ENCODE measurements around the gene POLR2L. TPM values are rescaled to one million over a fixed set of nuclear protein-coding genes. Genes with fewer than 3 reads are reported as not detected.

The POLR2L gene
- total RNA-seq, 1 donor from 2014 or later, result 213 TPM

DNA sequence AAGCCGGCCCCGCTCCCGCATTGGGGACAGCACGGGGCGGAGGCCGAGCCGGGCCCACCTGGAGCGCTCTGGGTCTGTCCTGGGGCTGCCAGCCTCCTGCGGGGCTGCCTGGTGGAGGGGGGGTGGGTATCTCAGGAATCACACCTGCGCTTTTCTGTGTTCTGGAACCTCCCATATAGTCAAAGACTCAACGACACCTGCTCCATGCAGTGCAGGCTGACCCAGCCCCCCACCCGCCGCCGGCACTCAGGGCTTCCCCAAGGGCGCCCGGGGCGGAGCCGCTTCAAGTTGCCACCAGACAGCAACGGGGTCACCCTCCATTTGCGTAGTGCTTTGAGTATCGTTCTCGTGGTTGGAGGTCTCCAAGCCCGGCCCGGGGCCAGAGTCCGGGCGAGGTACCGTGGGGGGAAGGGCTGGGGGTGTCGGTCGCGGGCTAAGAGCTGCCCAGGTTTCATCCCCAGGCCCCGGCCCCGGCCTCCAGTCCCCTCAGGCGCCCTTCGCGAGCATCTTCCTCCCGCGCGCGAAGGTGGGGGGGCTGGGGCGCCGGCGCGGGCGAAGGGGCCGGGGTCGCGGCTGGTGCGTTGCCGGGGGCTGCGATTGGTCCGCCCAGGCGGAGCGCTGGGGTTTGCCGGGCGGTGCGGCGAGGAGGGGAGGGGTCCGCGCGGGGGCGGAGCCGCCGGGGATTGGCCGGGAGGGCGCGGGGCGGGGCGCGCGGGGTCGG lies 6.9 kb upstream of the POLR2L start:
- TF ChIP-seq, protein P1, sequence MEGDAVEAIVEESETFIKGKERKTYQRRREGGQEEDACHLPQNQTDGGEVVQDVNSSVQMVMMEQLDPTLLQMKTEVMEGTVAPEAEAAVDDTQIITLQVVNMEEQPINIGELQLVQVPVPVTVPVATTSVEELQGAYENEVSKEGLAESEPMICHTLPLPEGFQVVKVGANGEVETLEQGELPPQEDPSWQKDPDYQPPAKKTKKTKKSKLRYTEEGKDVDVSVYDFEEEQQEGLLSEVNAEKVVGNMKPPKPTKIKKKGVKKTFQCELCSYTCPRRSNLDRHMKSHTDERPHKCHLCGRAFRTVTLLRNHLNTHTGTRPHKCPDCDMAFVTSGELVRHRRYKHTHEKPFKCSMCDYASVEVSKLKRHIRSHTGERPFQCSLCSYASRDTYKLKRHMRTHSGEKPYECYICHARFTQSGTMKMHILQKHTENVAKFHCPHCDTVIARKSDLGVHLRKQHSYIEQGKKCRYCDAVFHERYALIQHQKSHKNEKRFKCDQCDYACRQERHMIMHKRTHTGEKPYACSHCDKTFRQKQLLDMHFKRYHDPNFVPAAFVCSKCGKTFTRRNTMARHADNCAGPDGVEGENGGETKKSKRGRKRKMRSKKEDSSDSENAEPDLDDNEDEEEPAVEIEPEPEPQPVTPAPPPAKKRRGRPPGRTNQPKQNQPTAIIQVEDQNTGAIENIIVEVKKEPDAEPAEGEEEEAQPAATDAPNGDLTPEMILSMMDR (conservative IDR thresholded peaks at IDR 0.05; ENCODE audit: low read depth, low read length), result no peak
- DNase-seq (ENCODE audit: low read depth), result no peak
- H3K4me3 ChIP-seq (ENCODE audit: low read depth, low read length), result peak overlapping the region; percentile 23

DNA sequence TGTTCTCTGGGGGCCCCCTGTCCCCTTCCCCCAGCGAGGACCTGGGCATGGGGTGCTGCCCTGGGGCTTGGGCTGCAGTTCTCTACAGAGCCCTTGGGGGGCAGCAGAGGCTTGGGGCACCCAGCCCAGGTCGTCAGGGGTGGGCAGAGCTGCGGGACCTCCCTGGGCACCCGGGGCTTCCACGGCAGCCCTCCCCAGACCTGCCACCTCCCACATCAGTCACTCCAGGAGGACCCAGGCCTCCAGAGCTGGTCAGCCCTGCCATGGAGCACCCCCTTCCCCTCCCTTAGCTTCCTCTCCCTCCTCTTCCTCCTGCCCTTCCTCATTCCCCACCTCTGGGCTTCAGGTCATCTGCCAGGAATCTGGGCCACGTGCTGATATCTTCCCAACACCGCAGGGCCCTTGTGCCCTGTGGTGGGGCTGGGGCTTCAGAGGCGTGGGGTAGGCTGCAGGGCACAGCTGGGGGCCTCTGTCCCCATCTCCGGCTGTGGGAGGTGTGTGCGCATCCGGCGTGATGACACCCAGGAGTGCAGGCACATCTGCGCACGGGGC lies 6.1 kb upstream of the POLR2L start:
- no peak overlapping the region for H3K4me3 ChIP-seq (ENCODE audit: low read depth, low read length)
- TF ChIP-seq, protein P1 (conservative IDR thresholded peaks at IDR 0.05; ENCODE audit: low read depth, low read length), result peak; percentile 81
- no peak for DNase-seq (ENCODE audit: low read depth)

DNA sequence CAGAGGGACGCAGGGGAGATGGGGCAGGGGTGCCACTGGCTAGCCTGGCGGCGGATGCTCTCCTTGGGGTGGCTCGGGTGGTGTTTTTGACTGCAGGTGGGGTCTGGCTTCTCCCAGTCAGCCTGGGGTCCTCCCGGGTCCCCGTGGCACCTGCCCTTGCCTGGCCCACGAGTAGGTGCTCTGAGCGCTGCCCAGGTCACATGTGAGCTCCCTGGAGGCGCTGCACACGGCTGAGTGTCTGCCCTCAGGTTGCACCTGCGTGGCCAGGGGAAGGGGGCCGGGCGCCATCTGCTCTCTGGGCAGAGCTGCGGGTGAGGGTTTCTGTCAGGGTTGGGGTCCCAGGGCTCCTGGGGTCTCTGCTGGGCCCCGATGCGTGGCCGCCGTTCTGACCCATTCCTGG lies 5.5 kb upstream of the POLR2L start:
- TF ChIP-seq, protein P1 (conservative IDR thresholded peaks at IDR 0.05; ENCODE audit: low read depth, low read length), result no peak
- no peak for DNase-seq (ENCODE audit: low read depth)
- no peak overlapping the region for H3K4me3 ChIP-seq (ENCODE audit: low read depth, low read length)

DNA sequence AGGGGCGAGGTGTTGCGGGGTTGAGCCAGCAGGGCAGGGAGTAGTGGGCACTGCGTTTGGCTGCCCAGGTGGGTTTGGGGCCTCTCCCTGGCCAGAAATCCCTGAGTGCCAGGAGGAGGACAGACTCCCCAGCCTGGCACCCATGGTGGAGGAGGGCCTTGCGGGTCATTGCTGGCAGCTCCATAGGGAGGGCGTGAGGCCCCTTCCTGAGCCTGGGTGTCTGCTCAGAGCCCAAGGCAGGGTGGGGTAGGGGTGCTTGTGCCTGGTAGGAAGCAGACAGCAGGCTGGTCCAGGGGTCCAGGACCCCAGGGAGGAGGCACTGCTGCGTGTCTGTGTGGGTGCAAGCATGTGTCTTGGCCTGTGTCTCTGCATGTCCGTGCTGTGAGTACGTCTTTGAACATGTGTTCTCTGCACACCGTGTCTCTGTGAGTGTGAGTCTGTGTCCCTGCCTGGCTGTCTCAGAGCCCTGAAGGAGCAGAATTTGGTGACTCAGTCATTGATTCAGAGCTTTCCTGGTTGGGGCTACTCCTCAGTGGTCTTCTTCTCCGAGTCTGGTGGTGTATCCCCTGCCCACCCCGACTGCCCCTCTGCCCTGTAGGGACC lies 4.3 kb upstream of the POLR2L start:
- no peak for DNase-seq (ENCODE audit: low read depth)
- no peak overlapping the region for H3K4me3 ChIP-seq (ENCODE audit: low read depth, low read length)
- TF ChIP-seq, protein P1 (conservative IDR thresholded peaks at IDR 0.05; ENCODE audit: low read depth, low read length), result no peak

DNA sequence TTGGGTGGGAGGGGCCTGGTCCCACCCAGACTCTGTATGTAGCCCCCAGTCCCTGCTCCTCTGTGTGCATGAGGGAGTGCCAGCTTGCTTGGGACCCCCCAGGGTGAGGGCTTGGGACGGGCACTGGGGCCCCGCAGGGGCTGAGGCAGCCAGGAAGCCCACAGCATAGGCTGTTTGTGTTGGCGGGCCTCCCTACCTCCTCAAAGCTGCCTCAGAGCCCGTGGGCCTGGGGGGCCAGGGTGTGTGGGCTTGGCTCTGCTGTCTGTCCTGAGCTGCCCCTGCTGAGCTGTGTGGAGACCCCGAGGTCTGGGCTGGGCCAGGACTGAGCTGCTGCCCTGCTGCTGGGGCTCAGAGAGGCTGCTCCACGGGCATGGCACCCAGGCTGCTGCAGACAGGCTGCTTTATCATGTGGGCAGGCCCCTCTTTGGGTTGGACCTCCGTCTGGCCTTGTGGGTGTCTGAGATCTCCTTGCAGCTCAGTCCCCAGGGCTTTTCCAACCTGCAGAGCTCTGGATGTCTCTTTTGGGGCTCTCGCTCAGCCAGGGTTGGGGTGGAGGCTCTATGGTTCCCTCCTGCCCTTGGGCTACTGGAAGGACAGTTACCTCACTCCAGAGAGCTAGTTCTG lies 3.7 kb upstream of the POLR2L start:
- TF ChIP-seq, protein P1 (conservative IDR thresholded peaks at IDR 0.05; ENCODE audit: low read depth, low read length), result no peak
- no peak overlapping the region for H3K4me3 ChIP-seq (ENCODE audit: low read depth, low read length)
- DNase-seq (ENCODE audit: low read depth), result no peak

DNA sequence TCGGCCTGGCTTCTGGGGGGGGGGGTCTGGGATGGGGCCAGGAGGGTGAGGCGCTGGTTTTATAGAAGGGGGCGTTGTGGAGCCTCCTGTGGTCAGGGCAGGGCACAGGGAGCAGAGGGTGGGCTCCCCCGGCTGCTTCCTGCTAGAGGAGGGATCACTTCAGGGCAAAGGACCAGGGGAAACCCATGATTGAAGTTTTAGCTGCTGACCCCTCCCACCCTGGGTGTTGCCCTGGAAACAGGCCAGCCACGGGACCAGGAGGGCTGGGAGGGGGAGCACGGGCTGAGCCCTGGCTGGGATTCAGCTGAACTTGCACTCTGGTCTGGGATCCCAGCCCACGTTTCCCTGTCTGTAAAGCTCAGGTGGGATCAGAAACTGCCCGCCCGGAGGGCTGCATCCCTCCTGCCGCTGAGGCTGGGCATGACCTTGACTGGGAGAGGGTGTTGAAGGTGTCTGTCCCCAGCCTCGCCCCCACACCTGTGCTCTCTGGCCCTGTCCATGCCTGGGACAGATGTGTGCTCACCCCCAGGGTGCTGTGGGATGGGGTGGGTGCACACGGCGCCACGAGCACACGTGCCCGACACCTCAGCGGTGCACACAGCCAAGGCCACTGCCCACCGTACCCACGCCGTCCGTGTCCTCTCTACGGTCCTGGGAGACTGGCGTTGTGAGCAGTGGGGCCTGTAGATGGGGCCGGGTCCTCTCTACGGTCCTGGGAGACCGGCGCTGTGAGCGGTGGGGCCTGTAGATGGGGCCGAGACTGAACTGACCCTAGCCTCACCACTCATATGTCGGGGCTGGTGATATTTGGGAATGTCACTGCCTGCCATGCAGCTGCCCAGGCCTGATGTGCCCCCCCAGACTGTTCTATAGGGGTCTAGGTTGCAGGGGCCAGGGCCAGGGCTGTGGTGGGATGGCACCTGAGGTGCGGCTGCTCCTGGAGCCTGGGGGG lies 2.6 kb upstream of the POLR2L start:
- H3K4me3 ChIP-seq (ENCODE audit: low read depth, low read length), result peak overlapping the region; percentile 98
- no peak for DNase-seq (ENCODE audit: low read depth)
- TF ChIP-seq, protein P1 (conservative IDR thresholded peaks at IDR 0.05; ENCODE audit: low read depth, low read length), result no peak

All from epithelial cell of proximal tubule (primary cell).